Brain microvascular endothelial cell (primary cell): ENCODE results near the gene SHISA7.

Experiments used
- DNase-seq: peaks from one replicate; pipeline ENCODE4 v3.0.0-alpha.2; 2020
- H3K27ac ChIP-seq: fragments of 250-450 bp; sonication (Bioruptor Pico); 2 replicates; pipeline ENCODE4 v1.5.1; 2020; ENCODE audit warnings: mild to moderate bottlenecking, moderate library complexity
- H3K27me3 ChIP-seq: fragments of 250-450 bp; sonication (Bioruptor Pico); replicated peaks from 2 replicates; pipeline ENCODE4 v1.5.1; 2020; ENCODE audit warnings: mild to moderate bottlenecking
- H3K36me3 ChIP-seq: fragments of 250-450 bp; sonication (Bioruptor Pico); replicated peaks from 2 replicates; pipeline ENCODE4 v1.5.1; 2020; ENCODE audit warnings: mild to moderate bottlenecking
- H3K4me3 ChIP-seq: 2 replicates; pipeline ENCODE4 v1.5.1; 2011; ENCODE audit warnings: low read depth, mild to moderate bottlenecking, control low read depth, low read length, moderate library complexity
- CTCF ChIP-seq: IDR thresholded peaks from 2 replicates; pipeline ENCODE4 v1.5.1; 2011; ENCODE audit warnings: low read depth, mild to moderate bottlenecking, moderate library complexity, low read length, control low read depth, inconsistent platforms; ENCODE audit errors: missing control alignments
- in situ Hi-C: cut with HindIII; loops from 2 replicates; pipeline ENCODE4 v1.10.0; 2017; ENCODE audit warnings: low sequenced_read_pairs, low pct_ligation_motif_present

SHISA7 gene

GRCh38 chr19:55443045-55443823, at the start of gene SHISA7:
Gene SHISA7, minus strand, starts transcription at chr19:55443300. Its CDS starts 437 bp downstream, at chr19:55442863.
- Histone ChIP-seq H3K27me3 (peaks cover 42% of the 10 kb centered on the region), H3K36me3 (no peaks in the 10 kb centered on the region), H3K4me3 (no peak within 1 kb of the TSS), H3K27ac (no peak within 1 kb of the TSS)
- no peak for TF ChIP-seq CTCF
- DNase-seq: no peak
- in situ Hi-C loops: no loop called here

DNA sequence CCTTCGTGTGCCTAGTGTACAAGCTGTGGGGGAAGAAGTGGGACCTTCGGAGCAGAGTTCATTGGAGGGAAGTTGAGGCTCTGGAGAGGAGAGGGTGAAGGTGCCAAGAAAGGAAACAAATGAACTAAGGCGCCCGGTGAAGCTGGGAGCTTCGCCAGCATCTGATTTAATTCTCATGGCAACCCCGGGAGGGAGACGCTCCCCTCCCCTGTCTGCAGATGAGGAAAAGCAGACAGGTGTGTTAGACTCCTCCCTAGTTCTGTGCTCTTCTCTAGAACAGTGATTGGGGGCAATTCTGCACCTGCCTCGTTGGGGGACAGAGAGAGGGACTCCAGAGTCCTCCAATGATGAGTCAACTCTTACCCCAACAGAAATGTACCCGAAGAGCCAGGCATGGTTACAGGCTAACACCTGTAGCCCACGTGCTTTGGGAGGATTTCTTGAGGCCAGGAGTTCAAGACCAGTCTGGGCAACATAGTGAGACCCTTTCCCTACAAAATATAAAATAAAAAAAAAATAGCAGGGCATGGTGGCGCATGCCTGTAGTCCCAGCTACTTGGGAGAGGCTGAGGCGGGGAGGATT, 49.4 kb upstream of the SHISA7 start:
- no peak overlapping the region for H3K4me3 ChIP-seq
- TF ChIP-seq CTCF: no peak
- no peaks in the 10 kb centered on the region for H3K27me3 ChIP-seq
- no peak for DNase-seq
- in situ Hi-C loops: no loop called here
- H3K27ac ChIP-seq: no peak overlapping the region
- H3K36me3 ChIP-seq: no peaks in the 10 kb centered on the region

DNA sequence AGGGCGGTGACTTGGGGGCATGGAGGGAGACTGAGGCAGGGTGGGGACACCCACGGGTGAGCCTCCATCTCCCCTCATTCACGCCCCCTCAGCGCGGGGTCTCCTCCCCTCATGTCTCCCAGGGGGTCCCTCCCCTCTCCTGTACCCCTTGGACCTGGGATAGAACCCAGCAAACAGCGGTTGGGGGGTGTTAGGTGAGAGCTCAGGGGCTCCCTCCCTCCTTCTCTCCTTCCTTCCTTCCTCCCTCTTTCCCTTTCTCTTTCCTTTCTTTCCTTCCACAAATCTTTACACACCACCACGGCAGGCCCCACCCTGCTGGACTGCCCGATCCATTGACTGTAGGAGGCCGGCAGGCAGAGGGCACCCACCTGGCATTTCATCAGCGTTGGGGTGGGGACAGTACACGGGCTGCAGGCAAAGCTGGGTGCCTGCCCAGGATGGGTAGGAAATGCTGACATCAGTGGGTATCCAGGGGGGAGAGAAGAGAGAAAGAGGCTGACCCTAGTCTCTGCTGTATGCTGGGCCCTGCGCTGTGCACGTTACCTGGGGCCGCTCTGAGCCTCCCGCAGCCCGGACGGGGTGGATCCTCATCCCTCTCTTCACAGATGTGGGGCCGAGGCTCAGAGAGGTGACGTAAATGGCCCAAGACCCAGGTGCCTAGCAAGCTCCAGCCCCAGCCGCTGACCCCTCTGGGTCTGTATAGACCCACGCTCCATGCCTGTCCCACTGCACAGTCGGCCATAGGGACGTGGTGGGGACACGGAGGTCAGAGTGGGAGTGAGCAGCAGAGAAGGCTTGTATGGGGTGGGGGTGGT, 48.7 kb upstream of the SHISA7 start:
- Histone ChIP-seq H3K27ac (no peak overlapping the region), H3K27me3 (no peaks in the 10 kb centered on the region), H3K36me3 (no peaks in the 10 kb centered on the region), H3K4me3 (no peak overlapping the region)
- in situ Hi-C loops: no loop called here
- no peak for DNase-seq
- TF ChIP-seq CTCF: no peak

- no peak overlapping the region for H3K4me3 ChIP-seq
- no peaks in the 10 kb centered on the region for H3K27me3 ChIP-seq
- TF ChIP-seq CTCF: no peak
- no peaks in the 10 kb centered on the region for H3K36me3 ChIP-seq
- in situ Hi-C loops: no loop called here
- H3K27ac ChIP-seq: no peak overlapping the region
- DNase-seq: no peak
These were observed 47.7 kb upstream of the SHISA7 start for GRCh38 chr19:55490478-55491432.

DNA sequence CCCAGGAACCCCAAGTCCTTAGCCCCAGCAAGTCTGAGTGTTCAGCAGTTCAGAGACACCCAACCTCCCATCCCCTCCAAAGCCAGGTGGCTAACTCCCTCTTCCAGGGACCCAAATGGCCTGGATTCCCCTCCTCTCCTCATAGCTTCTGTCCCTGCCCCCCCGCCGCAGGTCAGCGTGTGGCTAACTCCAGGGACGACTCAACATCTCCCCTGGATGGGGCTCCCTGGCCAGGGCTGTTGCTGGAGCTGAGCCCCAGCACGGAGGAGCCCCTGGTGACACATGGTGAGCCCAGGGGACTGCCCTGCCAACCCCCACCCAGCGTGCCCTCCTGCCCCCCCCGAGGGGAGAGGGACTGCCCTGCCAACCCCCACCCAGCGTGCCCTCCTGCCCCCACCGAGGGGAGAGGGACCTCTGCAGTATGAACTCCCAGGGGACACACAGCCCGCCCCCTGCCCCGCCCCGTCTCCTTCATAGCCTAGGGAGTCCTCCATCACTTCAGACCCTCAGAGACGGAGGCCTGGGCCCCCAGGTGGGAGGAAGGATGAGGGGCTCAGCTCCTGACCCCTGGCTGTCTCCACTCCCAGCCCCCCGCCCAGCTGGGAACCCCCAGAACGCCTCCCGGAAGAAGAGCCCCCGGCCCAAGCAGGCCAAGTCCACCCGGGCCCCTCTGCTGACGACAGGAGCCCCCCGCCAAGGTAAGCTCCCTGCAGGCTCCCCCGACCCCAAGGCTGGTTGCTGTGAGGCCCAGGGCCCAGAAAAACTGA, 46.8 kb upstream of the SHISA7 start:
- in situ Hi-C loops: no loop called here
- Histone ChIP-seq H3K27me3 (no peaks in the 10 kb centered on the region), H3K27ac (no peak overlapping the region), H3K4me3 (no peak overlapping the region), H3K36me3 (no peaks in the 10 kb centered on the region)
- TF ChIP-seq CTCF: no peak
- DNase-seq: no peak
